HG02623 (cell line): ENCODE data around the gene ARHGDIA.

ENCODE experiments used
- ATAC-seq: cut with Tn5 transposase; IDR thresholded peaks from one replicate; pipeline ENCODE4 v1.9.1; 2021; ENCODE audit warnings: moderate library complexity; ENCODE audit not compliant: unreplicated experiment

Gene ARHGDIA

GRCh38 chr17:81906476-81907218 is 35.5 kb upstream of the ARHGDIA start:
- no peak for ATAC-seq

DNA sequence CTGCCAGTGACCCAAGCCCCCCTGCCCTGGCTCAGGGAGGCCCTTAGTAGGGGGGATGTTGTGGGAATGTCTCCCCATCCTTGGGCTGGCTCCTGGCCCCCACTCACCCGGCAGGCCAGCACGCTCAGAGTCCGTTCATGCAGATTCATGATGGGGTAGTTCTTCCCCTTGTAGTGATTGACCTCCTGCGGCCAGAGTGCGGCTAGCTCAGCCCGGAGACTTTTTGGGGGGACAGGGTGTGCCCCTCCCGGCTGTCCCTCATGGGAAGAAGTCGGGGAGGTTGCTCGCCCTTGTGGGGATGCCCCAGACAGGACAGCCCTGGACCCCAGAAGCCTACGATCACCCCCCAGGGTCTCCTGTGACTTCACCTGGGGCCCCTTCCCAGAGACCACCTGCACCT is 34.9 kb upstream of the ARHGDIA start:
- ATAC-seq: no peak

GRCh38 chr17:81905424-81905875 is 34.3 kb upstream of the ARHGDIA start:
- ATAC-seq: no peak

- no peak for ATAC-seq
These were observed 33.7 kb upstream of the ARHGDIA start for GRCh38 chr17:81904600-81905423.

DNA sequence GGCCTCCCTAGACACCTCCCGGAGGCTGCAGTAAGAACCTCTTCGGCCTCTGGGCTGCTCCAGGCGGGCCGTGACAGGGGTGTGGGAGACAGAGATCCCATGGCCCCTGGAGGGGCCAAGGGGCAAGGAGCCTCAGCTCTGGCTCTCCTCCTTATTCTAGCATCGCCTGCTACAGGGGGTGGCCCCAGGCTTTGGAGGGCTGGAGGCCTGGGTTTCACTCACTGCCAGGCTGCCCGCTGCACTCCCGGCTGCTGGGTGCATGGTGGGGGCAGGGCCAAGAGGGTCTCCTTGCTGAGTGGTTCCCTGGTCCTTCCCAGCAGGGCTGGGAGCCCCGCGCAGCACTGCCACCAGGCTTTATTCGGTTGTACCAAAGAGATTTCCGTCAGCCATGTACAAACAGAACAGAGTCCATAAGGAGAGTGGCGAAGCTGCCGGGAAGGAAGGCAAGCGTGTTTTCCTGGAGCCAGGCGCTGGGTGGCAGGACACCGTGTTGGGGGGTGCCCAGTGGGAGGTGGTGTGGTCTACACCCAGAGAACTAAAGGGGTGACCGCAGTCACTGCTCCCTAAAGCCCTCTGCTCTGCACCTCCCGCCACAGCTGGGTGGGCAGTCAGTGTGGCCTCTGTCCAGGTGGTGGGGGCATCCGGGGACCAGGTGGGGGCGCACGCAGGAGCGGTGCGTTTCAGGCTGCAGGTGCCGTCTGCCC is 32.9 kb upstream of the ARHGDIA start:
- ATAC-seq: no peak

GRCh38 chr17:81903415-81903831 is 32.3 kb upstream of the ARHGDIA start:
- ATAC-seq: no peak

- no peak for ATAC-seq
These were observed 31.7 kb upstream of the ARHGDIA start for GRCh38 chr17:81902653-81903414.

GRCh38 chr17:81902023-81902652 is 31.0 kb upstream of the ARHGDIA start, which contains the start of gene NPB:
TSS of gene NPB (plus strand) at chr17:81902238. CDS start at chr17:81902278, 40 bp downstream.
- ATAC-seq: no peak

- ATAC-seq: no peak
These were observed 30.3 kb upstream of the ARHGDIA start for GRCh38 chr17:81901167-81902022.

DNA sequence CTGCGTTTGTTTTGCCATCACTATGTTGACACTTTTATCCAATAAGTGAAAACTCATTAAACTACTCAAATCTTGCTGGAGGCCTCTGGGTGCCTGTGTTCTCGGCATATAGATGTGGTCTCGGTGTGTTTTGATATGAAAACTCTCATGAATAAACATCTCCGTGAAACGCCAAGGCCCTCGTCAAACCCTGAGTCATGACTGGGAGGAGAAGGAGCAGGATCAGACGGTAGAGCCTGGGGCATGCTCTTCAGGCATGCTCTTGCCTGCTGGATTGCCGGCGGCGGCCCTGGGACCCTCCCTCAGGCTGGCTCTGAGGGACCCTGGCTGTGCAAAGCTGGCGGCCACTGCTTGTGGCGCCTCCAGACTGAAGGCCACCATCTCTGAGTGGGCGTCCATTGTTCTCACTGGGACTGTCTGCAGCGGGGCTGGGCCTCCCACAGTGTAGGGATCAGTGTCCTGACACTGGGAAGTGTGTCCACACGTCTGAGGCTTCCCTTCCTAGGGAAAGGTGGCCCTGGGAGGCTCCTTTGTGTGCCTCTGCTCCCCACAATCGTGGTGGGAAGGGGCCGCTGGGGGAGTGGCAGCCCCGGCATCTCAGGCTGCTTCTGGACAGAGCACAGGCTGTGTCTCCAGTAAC is 29.2 kb upstream of the ARHGDIA start:
- no peak for ATAC-seq

DNA sequence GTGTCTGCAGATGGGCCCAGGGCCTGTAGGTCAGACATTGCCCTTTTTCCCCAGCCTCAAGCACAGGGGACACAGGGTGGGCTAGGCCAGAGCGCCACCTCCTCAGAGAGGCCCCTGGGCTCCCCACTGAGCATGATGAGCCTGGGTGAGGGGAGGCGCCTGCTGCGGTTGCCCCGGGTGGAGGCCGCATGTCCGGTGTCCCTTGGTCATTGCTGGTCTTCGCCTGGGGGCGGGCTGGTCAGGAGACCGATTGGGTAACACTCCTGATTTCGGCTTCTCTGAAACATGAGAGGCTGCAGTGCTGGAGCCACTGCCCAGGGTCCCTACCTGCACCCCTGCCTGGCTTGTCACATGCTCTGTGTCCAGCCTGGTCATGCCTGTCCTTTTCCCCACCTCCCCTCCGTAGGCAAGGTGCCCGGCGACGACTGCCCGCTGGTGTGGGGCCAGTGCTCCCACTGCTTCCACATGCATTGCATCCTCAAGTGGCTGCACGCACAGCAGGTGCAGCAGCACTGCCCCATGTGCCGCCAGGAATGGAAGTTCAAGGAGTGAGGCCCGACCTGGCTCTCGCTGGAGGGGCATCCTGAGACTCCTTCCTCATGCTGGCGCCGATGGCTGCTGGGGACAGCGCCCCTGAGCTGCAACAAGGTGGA is 28.5 kb upstream of the ARHGDIA start:
- no peak for ATAC-seq

DNA sequence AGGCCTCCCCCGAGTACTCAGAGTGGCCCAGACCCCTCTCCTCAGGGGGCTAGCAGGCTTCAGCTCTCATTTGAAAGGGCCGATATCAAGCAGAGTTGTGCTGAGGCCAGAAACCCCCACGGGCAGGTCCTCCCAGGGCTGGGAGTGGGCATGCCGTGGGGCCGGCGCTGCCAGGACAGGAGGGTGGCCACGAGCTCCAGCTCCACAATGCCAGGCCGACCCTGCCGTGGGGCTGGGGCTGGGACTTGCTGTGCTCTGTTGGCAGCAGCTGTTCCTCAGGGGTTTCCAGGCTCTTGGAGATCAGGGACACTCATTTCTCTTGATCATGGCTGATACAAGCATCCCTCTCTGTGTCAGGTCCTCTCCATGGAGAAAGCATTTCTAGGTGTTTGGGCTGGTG is 27.7 kb upstream of the ARHGDIA start:
- no peak for ATAC-seq

DNA sequence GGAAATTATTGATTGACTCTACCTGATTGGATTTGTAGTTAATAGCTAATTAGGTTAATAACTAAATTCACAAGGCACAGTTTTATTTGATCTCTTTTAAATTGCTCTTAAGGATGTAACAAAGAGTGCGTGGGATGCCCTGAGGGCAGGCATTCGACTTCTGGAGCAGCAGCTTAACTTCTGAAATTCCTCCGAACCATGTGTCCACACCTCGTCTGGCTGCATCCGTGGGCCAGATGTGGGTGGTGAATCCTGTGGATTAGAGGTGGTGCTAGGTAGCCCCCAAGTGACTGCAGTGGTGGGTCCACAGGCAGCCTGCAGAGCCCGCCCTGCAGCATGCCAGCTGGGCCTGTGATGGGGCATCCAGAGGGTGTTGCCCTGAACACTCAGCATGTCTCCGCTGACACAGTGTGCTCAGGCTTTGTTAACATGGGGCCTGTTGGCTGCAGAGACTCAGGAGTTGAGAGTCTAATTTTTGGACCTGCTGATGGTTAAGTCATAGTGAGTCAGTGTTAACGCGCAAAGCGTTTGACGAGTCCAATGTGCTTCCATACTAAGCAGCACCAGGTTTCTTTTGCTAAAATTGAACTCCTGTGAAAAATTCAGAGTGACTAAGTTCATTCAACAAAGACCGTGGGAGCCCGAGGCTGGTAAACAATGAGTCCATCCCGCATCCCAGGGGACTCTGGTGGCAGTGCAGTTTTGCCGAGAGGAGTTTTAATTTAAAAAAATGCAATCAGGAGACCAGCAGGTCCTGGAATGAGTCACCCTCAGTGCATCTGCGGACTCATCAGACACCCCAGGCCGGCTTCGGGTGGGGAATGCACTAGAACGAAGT is 27.1 kb upstream of the ARHGDIA start:
- no peak for ATAC-seq

DNA sequence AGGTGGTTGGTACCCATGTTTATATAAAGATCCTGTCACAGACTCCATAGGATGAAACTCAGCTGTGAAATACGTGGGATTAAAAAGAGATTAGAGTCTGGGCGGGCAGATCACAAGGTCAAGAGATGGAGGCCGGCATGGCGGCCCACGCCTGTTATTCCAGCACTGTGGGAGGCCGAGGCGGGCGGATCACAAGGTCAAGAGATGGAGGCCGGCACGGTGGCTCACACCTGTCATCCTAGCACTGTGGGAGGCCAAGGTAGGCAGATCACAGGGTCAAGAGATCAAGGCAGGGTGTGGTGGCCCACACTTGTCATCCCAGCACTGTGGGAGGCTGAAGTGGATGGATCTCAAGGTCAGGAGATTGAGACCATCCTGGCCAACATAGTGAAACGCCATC is 24.3 kb upstream of the ARHGDIA start:
- ATAC-seq: no peak

GRCh38 chr17:81891303-81891552 is 20.1 kb upstream of the ARHGDIA start:
- peak; percentile 15 for ATAC-seq

- peak; percentile 15 for ATAC-seq
These were observed 19.5 kb upstream of the ARHGDIA start for GRCh38 chr17:81890447-81891302.

DNA sequence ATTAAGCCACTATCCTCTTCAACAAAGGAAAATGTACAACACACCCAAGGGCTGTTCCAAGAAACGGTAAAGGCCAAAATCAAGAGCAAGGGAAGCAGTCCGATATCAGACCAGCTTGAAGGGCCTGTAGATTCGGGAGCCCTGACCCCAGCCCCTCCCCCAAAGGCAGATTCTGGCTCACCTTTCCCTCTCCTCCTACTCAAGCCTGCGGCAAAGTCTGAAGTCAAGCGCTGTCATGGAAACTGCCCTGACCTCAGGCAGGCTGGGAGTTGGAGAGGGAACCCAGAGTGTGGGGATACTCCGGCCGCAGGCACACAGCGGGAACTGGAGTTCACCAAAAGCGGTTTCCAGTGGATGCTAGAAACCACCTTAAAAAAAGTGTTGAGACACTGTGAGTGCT is 18.5 kb upstream of the ARHGDIA start:
- no peak for ATAC-seq
